ENCODE data around the gene PI4KB. TPM values are rescaled to one million over a fixed set of nuclear protein-coding genes. Genes with fewer than 3 reads are reported as not detected.
A peak's percentile ranks its signal among the peaks of the same experiment; 100 is the strongest.

Gene PI4KB
- total and polyA plus RNA-seq, 9 of the 15 experiments (the other 6 are each of a cell fraction or from before 2014, with no cell fraction given): 3.1 to 65.4 (median 45.1) TPM

DNA sequence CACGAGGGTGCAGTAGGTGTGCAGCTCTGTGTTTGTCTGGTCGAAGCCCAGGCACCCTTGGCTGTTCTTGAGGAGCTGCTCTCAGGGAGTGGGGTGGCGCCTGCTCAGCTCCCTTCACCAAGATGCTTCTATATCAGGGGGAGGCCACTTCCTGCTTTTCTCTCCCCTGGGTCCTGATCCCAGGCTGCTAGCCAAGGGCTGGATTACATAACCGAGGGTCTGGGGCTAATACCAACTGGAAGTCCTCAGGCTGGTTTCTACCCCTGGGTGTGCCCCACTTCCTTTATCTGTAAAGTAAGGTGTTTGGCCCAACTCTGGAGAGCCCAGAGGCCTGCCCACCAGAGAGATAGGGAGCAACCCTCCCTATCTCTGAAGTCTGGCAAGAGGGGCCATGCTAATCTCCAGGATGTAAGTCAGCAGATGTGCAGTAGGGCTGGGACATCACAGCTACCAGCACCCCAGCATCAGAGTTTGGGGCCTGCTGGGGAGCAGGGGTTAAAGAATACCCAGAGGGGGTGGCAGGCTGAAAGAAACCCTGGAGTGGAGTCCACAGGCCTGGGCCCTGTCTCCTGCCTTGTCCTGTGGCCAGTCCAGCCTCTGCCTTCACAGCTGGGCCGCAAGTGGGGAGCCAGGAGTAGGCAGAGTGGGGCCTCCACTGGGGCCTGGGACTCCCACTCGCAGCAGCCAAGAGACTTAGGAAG, 43.1 kb upstream of the PI4KB start:
- CTCF ChIA-PET (ENCODE audit: low intra/inter-chr PET ratio): no interaction called here
- intact Hi-C loops (cut with micrococcal nuclease): no loop called here
- TF ChIP-seq ZNF133 (CRISPR knock-in tag; IDR thresholded peaks at IDR 0.05) (no peak), TCF7L2 (IDR thresholded peaks at IDR 0.05; ENCODE audit: low read depth, low read length) (no peak), CBX8 (IDR thresholded peaks at IDR 0.05; ENCODE audit: borderline replicate concordance, extremely low read depth, low read depth, low read length, poor library complexity, severe bottlenecking) (no peak), TBL1XR1 (IDR thresholded peaks at IDR 0.05; ENCODE audit: low read length in 2 of 2) (no peak), ZNF165 (CRISPR knock-in tag; IDR thresholded peaks at IDR 0.05; ENCODE audit: borderline replicate concordance) (no peak), ZSCAN29 (IDR thresholded peaks at IDR 0.05) (no peak), KAT7 (CRISPR knock-in tag; IDR thresholded peaks at IDR 0.05; ENCODE audit: borderline replicate concordance) (no peak), SMAD4 (CRISPR knock-in tag; conservative IDR thresholded peaks at IDR 0.05) (peak; percentile 47), GABPB1 (CRISPR knock-in tag; IDR thresholded peaks at IDR 0.05) (no peak), DIDO1 (tag; IDR thresholded peaks at IDR 0.05; ENCODE audit: low read depth) (no peak)
- TF ChIP-seq, protein P1, sequence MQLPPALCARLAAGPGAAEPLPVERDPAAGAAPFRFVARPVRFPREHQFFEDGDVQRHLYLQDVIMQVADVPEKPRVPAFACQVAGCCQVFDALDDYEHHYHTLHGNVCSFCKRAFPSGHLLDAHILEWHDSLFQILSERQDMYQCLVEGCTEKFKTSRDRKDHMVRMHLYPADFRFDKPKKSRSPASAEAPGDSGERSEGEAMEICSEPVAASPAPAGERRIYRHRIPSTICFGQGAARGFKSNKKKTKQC (CRISPR knock-in tag; IDR thresholded peaks at IDR 0.05): no peak
- TF ChIP-seq, protein P2, sequence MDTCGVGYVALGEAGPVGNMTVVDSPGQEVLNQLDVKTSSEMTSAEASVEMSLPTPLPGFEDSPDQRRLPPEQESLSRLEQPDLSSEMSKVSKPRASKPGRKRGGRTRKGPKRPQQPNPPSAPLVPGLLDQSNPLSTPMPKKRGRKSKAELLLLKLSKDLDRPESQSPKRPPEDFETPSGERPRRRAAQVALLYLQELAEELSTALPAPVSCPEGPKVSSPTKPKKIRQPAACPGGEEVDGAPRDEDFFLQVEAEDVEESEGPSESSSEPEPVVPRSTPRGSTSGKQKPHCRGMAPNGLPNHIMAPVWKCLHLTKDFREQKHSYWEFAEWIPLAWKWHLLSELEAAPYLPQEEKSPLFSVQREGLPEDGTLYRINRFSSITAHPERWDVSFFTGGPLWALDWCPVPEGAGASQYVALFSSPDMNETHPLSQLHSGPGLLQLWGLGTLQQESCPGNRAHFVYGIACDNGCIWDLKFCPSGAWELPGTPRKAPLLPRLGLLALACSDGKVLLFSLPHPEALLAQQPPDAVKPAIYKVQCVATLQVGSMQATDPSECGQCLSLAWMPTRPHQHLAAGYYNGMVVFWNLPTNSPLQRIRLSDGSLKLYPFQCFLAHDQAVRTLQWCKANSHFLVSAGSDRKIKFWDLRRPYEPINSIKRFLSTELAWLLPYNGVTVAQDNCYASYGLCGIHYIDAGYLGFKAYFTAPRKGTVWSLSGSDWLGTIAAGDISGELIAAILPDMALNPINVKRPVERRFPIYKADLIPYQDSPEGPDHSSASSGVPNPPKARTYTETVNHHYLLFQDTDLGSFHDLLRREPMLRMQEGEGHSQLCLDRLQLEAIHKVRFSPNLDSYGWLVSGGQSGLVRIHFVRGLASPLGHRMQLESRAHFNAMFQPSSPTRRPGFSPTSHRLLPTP (IDR thresholded peaks at IDR 0.05; ENCODE audit: borderline replicate concordance, extremely low read depth, insufficient read length): no peak
- TF ChIP-seq, protein P3, sequence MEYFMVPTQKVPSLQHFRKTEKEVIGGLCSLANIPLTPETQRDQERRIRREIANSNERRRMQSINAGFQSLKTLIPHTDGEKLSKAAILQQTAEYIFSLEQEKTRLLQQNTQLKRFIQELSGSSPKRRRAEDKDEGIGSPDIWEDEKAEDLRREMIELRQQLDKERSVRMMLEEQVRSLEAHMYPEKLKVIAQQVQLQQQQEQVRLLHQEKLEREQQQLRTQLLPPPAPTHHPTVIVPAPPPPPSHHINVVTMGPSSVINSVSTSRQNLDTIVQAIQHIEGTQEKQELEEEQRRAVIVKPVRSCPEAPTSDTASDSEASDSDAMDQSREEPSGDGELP (CRISPR knock-in tag; IDR thresholded peaks at IDR 0.05; ENCODE audit: borderline replicate concordance): peak; percentile 72
- TF ChIP-seq, protein P4, sequence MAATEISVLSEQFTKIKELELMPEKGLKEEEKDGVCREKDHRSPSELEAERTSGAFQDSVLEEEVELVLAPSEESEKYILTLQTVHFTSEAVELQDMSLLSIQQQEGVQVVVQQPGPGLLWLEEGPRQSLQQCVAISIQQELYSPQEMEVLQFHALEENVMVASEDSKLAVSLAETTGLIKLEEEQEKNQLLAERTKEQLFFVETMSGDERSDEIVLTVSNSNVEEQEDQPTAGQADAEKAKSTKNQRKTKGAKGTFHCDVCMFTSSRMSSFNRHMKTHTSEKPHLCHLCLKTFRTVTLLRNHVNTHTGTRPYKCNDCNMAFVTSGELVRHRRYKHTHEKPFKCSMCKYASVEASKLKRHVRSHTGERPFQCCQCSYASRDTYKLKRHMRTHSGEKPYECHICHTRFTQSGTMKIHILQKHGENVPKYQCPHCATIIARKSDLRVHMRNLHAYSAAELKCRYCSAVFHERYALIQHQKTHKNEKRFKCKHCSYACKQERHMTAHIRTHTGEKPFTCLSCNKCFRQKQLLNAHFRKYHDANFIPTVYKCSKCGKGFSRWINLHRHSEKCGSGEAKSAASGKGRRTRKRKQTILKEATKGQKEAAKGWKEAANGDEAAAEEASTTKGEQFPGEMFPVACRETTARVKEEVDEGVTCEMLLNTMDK (IDR thresholded peaks at IDR 0.05; ENCODE audit: borderline replicate concordance, insufficient read depth, low read depth, low read length, poor library complexity, severe bottlenecking): no peak

More for the DNA sequence above, 43.1 kb upstream of the PI4KB start:
- Histone ChIP-seq H3K4me1 (replicated peaks in 1 of 2; ENCODE audit: control insufficient read depth in 2 of 2, insufficient read depth in 2 of 2, low read length in 2 of 2) (peaks cover 32 to 48% of the 10 kb centered on the region in 2 experiments), H3K4me3 (no peak overlapping the region; the same call in 1 of the 2 replicates), H3K9ac (ENCODE audit: insufficient read depth in 1 of 2, low read depth in 2 of 2, low read length in 2 of 2) (peak overlapping the region; percentile 49 to 73), H3K4me2 (ENCODE audit: insufficient read depth, low read length) (peak overlapping the region; percentile 68), H3K9me1 (ENCODE audit: control insufficient read depth, insufficient read depth, low read length) (no peaks in the 10 kb centered on the region), H3K9me3 (replicated peaks; ENCODE audit: control insufficient read depth, insufficient read depth, low read depth, low read length) (no peaks in the 10 kb centered on the region), H4K20me1 (replicated peaks; ENCODE audit: control insufficient read depth, insufficient read depth, low read length) (no peaks in the 10 kb centered on the region), H3K79me2 (ENCODE audit: control insufficient read depth, insufficient read depth, low read length) (peaks cover 16% of the 10 kb centered on the region), H3K27me3 (ENCODE audit: control insufficient read depth in 2 of 2, insufficient read depth in 2 of 2, low read length in 2 of 2) (no peaks in the 10 kb centered on the region), H2AFZ (ENCODE audit: low read depth, low read length) (peak overlapping the region; percentile 72), H3K36me3 (ENCODE audit: control insufficient read depth, insufficient read depth, low read length) (peaks cover 25% of the 10 kb centered on the region; the same call in 2 of the 3 replicates), H3K27ac (ENCODE audit: extremely low read depth, low read depth, low read length) (peak overlapping the region; percentile 71)
- in situ Hi-C loops (cut with MboI): no loop called here
- DNase-seq (ENCODE audit: extremely low read depth in 1 of 4, low spot score in 3 of 4): peak; percentile 42 to 79 (median 56)
- 12% methylated on average over 6 of the region's 6 CpGs for WGBS (ENCODE audit: insufficient coverage, low coverage, missing lambda C conversion rate)
- FAIRE-seq: peak; percentile 96
- BruUV-seq (replicated peaks): no TSS peak
- POLR2A ChIA-PET: interaction anchor here (0.6 to 1.7 kb wide), 9 partner anchors 12 to 539 kb away, joined by 3 to 8 read pairs (median 4); partner anchors contain the start of genes PSMD4, THEM4 and ZNF687
- ATAC-seq: peak; percentile 65
